ENCODE results near the gene XRCC5. TPM values are rescaled to one million over a fixed set of nuclear protein-coding genes. Genes with fewer than 3 reads are reported as not detected.

The XRCC5 gene
- total RNA-seq, 1 donor from 2014 or later, result 185 TPM

DNA sequence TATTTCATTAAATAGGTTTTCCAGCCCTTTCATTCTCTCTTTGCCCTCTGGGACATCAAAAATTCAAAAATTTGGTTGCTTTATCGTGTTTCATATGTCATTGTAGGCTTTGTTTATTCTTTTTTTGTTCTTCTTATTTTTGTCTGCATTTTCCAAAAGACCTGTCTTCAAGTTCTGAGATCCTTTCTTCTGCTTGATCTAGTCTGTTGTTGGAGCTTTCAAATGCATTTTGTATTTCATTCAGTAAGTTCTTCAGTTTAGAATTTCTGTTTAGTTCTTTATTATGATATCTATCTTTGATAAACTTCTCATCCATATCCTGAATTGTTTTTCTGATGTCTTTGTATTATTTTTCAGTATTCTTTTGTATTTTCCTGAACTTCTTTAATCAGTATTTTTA is 123.6 kb downstream of the XRCC5 start:
- TF ChIP-seq, protein P1, sequence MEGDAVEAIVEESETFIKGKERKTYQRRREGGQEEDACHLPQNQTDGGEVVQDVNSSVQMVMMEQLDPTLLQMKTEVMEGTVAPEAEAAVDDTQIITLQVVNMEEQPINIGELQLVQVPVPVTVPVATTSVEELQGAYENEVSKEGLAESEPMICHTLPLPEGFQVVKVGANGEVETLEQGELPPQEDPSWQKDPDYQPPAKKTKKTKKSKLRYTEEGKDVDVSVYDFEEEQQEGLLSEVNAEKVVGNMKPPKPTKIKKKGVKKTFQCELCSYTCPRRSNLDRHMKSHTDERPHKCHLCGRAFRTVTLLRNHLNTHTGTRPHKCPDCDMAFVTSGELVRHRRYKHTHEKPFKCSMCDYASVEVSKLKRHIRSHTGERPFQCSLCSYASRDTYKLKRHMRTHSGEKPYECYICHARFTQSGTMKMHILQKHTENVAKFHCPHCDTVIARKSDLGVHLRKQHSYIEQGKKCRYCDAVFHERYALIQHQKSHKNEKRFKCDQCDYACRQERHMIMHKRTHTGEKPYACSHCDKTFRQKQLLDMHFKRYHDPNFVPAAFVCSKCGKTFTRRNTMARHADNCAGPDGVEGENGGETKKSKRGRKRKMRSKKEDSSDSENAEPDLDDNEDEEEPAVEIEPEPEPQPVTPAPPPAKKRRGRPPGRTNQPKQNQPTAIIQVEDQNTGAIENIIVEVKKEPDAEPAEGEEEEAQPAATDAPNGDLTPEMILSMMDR (IDR thresholded peaks at IDR 0.05; ENCODE audit: insufficient read depth, low read length, severe bottlenecking), result no peak
- no peak for FAIRE-seq
- Histone ChIP-seq H3K36me3 (ENCODE audit: control insufficient read depth, insufficient read depth, low read length) (no peaks in the 10 kb centered on the region), H3K4me3 (ENCODE audit: low read depth, low read length) (no peak overlapping the region), H3K27me3 (ENCODE audit: control insufficient read depth, insufficient read depth, low read length) (no peaks in the 10 kb centered on the region)
- no peak for DNase-seq (ENCODE audit: low read depth)

DNA sequence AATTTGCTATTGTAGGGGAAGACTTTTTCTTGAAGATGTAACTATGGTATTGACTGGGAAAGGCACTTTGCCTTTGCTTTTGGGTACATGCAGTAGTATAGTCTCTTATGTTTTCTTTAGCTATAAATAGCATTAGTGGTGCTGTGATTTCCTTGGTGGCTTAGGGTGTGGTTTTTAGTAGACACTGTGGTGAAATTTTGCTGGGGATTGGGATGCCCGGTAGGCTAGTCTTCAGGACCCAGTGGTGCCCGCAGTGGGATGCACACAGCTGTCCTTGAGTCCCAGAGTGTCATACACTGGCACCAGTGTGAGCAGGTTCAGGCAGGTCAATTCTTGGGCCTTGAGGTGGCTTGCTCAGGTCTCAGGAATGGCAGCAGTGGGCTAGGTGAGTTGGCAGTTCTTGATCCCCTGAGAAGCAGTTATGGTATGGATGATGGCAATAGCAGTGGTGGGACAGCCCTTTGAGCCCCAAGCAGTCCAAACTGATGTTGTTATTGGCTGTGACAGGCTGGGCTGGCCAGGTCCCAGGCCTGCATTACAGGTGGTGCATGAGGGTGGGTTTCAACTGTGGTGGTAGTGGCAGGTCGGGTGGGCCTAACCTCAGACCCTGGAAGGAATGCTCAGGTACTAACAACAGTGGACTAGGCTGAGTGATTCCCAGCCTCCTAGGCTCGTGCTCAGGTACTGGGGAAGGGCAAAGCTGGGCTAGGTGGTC is 124.3 kb downstream of the XRCC5 start:
- TF ChIP-seq, protein P1 (IDR thresholded peaks at IDR 0.05; ENCODE audit: insufficient read depth, low read length, severe bottlenecking), result no peak

DNA sequence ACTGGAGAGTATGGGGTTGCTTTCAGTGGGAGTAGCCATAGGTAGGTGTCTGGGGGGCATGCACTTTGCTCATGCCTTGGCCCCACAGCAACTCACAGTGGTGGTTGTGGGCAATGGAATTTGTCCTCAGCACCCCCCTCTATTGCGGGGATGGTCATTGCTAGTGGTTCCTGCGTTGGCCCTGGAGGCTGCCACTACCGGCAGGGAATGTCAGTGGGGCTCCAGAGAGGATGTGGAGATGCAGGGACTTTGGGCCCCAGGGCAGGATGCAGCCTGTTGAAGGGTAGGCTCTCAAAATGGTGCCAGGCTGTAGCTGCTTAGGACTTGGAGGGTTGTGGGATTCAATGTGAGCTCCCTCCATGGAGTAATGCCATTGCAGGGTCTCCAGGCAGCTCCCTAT is 125.0 kb downstream of the XRCC5 start:
- Histone ChIP-seq H3K4me3 (ENCODE audit: low read depth, low read length) (no peak overlapping the region), H3K36me3 (ENCODE audit: control insufficient read depth, insufficient read depth, low read length) (no peaks in the 10 kb centered on the region), H3K27me3 (ENCODE audit: control insufficient read depth, insufficient read depth, low read length) (no peaks in the 10 kb centered on the region)
- DNase-seq (ENCODE audit: low read depth) (no peak), FAIRE-seq (no peak)
- TF ChIP-seq, protein P1 (IDR thresholded peaks at IDR 0.05; ENCODE audit: insufficient read depth, low read length, severe bottlenecking), result no peak

More for the DNA sequence above, 124.3 kb downstream of the XRCC5 start:
- Histone ChIP-seq H3K4me3 (ENCODE audit: low read depth, low read length) (no peak overlapping the region), H3K36me3 (ENCODE audit: control insufficient read depth, insufficient read depth, low read length) (no peaks in the 10 kb centered on the region), H3K27me3 (ENCODE audit: control insufficient read depth, insufficient read depth, low read length) (no peaks in the 10 kb centered on the region)
- no peak for FAIRE-seq
- DNase-seq (ENCODE audit: low read depth), result peak; percentile 41

DNA sequence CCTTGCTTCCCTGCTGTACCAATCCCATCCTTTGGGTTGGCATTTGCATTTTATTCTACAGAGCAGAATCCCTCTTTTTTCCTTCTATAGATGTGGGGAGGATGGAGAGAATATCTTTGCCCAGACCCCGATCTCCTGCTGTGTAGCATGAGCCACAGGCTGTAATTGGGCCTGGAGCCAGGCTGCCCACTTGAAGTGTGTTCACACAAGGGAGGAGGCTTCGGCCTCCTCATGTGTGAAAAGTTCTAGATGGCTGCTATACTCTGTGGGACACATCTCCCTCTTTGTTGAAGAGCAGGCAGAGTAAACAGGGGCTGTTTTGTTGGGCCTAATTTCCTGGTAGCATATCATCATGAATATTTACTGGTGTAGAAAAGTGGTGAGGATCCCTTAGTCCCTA is 126.3 kb downstream of the XRCC5 start:
- no peak for FAIRE-seq
- DNase-seq (ENCODE audit: low read depth), result no peak
- no peaks in the 10 kb centered on the region for H3K36me3 ChIP-seq (ENCODE audit: control insufficient read depth, insufficient read depth, low read length)
- H3K27me3 ChIP-seq (ENCODE audit: control insufficient read depth, insufficient read depth, low read length), result no peaks in the 10 kb centered on the region
- no peak overlapping the region for H3K4me3 ChIP-seq (ENCODE audit: low read depth, low read length)
- TF ChIP-seq, protein P1 (IDR thresholded peaks at IDR 0.05; ENCODE audit: insufficient read depth, low read length, severe bottlenecking), result no peak

DNA sequence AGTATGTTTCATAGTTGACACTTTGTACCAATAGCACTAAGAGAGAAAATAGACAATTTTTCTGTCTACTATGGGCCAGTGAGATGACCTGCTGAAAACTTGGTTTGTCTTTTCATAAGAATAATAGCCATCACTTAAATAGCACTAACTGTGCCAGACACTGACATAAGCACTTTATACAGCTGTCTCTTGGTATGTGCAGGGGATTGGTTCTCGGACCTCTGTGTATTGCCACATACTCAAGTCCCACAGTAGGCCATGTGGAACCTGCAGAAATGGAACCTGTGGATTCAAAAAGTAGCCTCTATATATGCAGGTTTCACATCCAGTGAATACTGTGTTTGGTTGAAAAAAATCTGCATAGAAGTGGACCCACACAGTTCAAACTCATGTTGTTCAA is 126.7 kb downstream of the XRCC5 start:
- Histone ChIP-seq H3K36me3 (ENCODE audit: control insufficient read depth, insufficient read depth, low read length) (no peaks in the 10 kb centered on the region), H3K4me3 (ENCODE audit: low read depth, low read length) (no peak overlapping the region), H3K27me3 (ENCODE audit: control insufficient read depth, insufficient read depth, low read length) (no peaks in the 10 kb centered on the region)
- TF ChIP-seq, protein P1 (IDR thresholded peaks at IDR 0.05; ENCODE audit: insufficient read depth, low read length, severe bottlenecking), result no peak
- no peak for DNase-seq (ENCODE audit: low read depth)
- no peak for FAIRE-seq

DNA sequence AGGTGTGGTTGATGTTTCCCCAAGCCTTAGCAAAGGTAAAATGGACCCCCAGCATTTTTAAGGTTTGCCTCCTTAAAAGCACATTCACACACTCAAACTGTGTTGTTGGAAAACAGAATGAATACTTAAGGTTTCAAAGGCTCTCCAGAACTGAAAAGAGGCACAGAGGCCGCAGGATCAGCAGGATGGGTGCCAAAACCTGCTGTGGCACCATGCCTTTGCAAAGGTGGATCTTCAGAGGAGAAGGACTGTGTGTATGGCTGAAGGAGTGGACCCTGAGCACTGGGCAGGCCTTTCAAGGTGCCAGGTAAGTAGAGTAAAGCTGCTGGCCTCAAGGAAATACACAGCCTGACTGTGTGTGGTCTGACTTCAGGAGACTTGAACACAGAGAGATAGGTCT is 127.3 kb downstream of the XRCC5 start:
- FAIRE-seq, result no peak
- no peak for DNase-seq (ENCODE audit: low read depth)
- H3K27me3 ChIP-seq (ENCODE audit: control insufficient read depth, insufficient read depth, low read length), result no peaks in the 10 kb centered on the region
- no peaks in the 10 kb centered on the region for H3K36me3 ChIP-seq (ENCODE audit: control insufficient read depth, insufficient read depth, low read length)
- TF ChIP-seq, protein P1 (IDR thresholded peaks at IDR 0.05; ENCODE audit: insufficient read depth, low read length, severe bottlenecking), result no peak
- no peak overlapping the region for H3K4me3 ChIP-seq (ENCODE audit: low read depth, low read length)
